Ishikawa (cell line): ENCODE measurements around the gene DNAJC18.

Experiments used
- CREB1 ChIP-seq: IDR thresholded peaks from 2 replicates; pipeline ENCODE4 v1.6.1; 2012; ENCODE audit warnings: low read depth
- EP300 ChIP-seq: IDR thresholded peaks from 2 replicates; pipeline ENCODE4 v1.6.1; 2012; ENCODE audit warnings: borderline replicate concordance
- NFIC ChIP-seq: IDR thresholded peaks from 2 replicates; pipeline ENCODE4 v1.6.1; 2012
- RAD21 ChIP-seq: IDR thresholded peaks from 2 replicates; pipeline ENCODE4 v1.6.1; 2012; ENCODE audit warnings: low read depth
- TAF1 ChIP-seq: IDR thresholded peaks from 2 replicates; pipeline ENCODE4 v1.6.1; 2012; ENCODE audit warnings: low read depth, mild to moderate bottlenecking
- TF ChIP-seq, protein P1 (sequence below): IDR thresholded peaks from 2 replicates; pipeline ENCODE4 v1.6.1; 2012
- TF ChIP-seq, protein P2 (sequence below): IDR thresholded peaks from 2 replicates; pipeline ENCODE4 v1.6.1; 2012; ENCODE audit warnings: low read depth, mild to moderate bottlenecking

DNA sequence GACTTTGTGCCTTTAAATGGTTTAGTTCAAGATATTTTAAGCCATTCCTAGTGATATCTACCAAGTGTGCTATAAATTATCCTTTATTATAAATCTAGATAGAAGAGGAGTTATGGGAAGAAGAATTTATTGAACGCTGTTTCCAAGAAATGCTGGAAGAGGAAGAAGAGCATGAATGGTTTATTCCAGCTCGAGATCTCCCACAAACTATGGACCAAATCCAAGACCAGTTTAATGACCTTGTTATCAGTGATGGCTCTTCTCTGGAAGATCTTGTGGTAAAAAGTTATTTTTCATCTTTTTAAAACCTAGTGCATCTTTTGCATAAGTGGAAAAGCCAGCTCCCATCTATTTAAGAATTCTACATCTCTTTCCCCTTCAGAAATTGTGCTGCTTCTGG, 74.9 kb downstream of the DNAJC18 start:
- TF ChIP-seq NFIC (no peak), RAD21 (no peak), CREB1 (no peak), EP300 (no peak), TAF1 (no peak)
- TF ChIP-seq, protein P1, sequence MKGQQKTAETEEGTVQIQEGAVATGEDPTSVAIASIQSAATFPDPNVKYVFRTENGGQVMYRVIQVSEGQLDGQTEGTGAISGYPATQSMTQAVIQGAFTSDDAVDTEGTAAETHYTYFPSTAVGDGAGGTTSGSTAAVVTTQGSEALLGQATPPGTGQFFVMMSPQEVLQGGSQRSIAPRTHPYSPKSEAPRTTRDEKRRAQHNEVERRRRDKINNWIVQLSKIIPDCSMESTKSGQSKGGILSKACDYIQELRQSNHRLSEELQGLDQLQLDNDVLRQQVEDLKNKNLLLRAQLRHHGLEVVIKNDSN = no peak
- TF ChIP-seq, protein P2, sequence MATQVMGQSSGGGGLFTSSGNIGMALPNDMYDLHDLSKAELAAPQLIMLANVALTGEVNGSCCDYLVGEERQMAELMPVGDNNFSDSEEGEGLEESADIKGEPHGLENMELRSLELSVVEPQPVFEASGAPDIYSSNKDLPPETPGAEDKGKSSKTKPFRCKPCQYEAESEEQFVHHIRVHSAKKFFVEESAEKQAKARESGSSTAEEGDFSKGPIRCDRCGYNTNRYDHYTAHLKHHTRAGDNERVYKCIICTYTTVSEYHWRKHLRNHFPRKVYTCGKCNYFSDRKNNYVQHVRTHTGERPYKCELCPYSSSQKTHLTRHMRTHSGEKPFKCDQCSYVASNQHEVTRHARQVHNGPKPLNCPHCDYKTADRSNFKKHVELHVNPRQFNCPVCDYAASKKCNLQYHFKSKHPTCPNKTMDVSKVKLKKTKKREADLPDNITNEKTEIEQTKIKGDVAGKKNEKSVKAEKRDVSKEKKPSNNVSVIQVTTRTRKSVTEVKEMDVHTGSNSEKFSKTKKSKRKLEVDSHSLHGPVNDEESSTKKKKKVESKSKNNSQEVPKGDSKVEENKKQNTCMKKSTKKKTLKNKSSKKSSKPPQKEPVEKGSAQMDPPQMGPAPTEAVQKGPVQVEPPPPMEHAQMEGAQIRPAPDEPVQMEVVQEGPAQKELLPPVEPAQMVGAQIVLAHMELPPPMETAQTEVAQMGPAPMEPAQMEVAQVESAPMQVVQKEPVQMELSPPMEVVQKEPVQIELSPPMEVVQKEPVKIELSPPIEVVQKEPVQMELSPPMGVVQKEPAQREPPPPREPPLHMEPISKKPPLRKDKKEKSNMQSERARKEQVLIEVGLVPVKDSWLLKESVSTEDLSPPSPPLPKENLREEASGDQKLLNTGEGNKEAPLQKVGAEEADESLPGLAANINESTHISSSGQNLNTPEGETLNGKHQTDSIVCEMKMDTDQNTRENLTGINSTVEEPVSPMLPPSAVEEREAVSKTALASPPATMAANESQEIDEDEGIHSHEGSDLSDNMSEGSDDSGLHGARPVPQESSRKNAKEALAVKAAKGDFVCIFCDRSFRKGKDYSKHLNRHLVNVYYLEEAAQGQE = no peak
